Common myeloid progenitor, CD34-positive (primary cell): Measurements from ENCODE around the gene LDLR.

Source experiments
- CTCF ChIA-PET: fragments of 350-600 bp; sonication (Branson Sonifier 250); formaldehyde crosslinking; loops from one replicate; lab custom pipeline; 2021; ENCODE audit warnings: antibody characterized with exemption; lab: Charles Lee
- POLR2A ChIA-PET: fragments of 350-600 bp; sonication (Branson Sonifier 250); formaldehyde crosslinking; loops from one replicate; lab custom pipeline; 2021; ENCODE audit warnings: antibody characterized with exemption; lab: Charles Lee
- DNase-seq, 3 donors: peaks; one replicate each; pipeline versions ENCODE4 v3.0.0 to v3.0.0-alpha.2; 2013
- H3K27ac ChIP-seq, 2 experiments: 1 replicate in 1 of 2; 2 replicates in 1 of 2; pipeline ENCODE4 v1.7.0; 2013; ENCODE audit warnings: inconsistent platforms in 2 of 2, low read length in 2 of 2, mild to moderate bottlenecking in 2 of 2, low read depth in 1 of 2, moderate library complexity in 1 of 2; ENCODE audit not compliant: severe bottlenecking in 2 of 2, insufficient read depth in 1 of 2, poor library complexity in 1 of 2
- H3K27me3 ChIP-seq, 5 experiments: replicated peaks in 2 of 5; 1 replicate in 3 of 5; 2 replicates in 2 of 5; pipeline versions ENCODE4 v1.6.1 to v1.7.0; 2013; ENCODE audit warnings: low read length in 4 of 5, mild to moderate bottlenecking in 2 of 5, moderate library complexity in 2 of 5, inconsistent platforms in 1 of 5; ENCODE audit not compliant: insufficient read depth in 5 of 5, control insufficient read depth in 4 of 5
- H3K36me3 ChIP-seq, 4 experiments: 1 replicate in 2 of 4; 2 replicates in 2 of 4; pipeline versions ENCODE4 v1.6.1 to v1.7.0; 2013; ENCODE audit warnings: low read length in 3 of 4, control low read depth in 1 of 4, mild to moderate bottlenecking in 1 of 4; ENCODE audit not compliant: control insufficient read depth in 4 of 4, insufficient read depth in 4 of 4
- H3K4me1 ChIP-seq, 4 experiments: 1 replicate in 3 of 4; 2 replicates in 1 of 4; pipeline versions ENCODE4 v1.6.1 to v1.7.1; 2013; ENCODE audit warnings: low read length in 3 of 4, mild to moderate bottlenecking in 3 of 4, control low read depth in 1 of 4, inconsistent platforms in 1 of 4, moderate library complexity in 1 of 4; ENCODE audit not compliant: control insufficient read depth in 4 of 4, insufficient read depth in 4 of 4; ENCODE audit errors: control extremely low read depth in 1 of 4
- H3K4me3 ChIP-seq, 7 experiments: 1 replicate in 4 of 7; 2 replicates in 3 of 7; pipeline versions ENCODE4 v1.5.1 to v1.7.0; 2013; ENCODE audit warnings: mild to moderate bottlenecking in 7 of 7, low read length in 6 of 7, moderate library complexity in 6 of 7, inconsistent platforms in 2 of 7, low read depth in 2 of 7, control low read depth in 1 of 7; ENCODE audit not compliant: insufficient read depth in 4 of 7, control insufficient read depth in 1 of 7; ENCODE audit errors: extremely low read depth in 1 of 7
- H3K9me3 ChIP-seq, 5 experiments: 1 replicate in 4 of 5; 2 replicates in 1 of 5; pipeline versions ENCODE4 v1.6.1 to v1.7.1; 2013; ENCODE audit warnings: low read length in 4 of 5, mild to moderate bottlenecking in 2 of 5, inconsistent platforms in 1 of 5, low read depth in 1 of 5, moderate library complexity in 1 of 5; ENCODE audit not compliant: control insufficient read depth in 4 of 5, insufficient read depth in 2 of 5; ENCODE audit errors: control extremely low read depth in 1 of 5
- WGBS: methylation state at CpG from one replicate; pipeline ENCODE4 v1.1.5; 2013; ENCODE audit not compliant: insufficient coverage; 5-methylcytosine and 5-hydroxymethylcytosine counted together

LDLR gene

DNA sequence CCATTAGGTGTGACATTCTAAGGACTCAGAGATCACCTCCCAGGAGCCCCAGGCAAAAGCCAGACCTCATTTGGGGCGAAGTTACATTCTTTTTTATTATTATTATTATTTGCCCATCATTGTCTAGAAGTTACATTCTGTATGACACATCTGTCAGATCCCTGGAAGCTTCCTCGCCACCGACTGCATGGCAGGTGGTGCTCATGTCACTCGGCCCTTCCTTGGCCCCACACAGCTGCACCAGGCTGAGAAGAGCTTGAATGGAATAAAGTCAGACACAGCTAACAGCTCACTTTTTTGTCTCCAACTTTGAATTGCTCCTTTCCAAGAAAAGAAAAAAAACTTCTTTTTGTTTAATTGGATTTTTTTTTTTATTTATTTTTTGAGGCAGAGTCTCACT is 41.4 kb upstream of the LDLR start:
- ChIA-PET CTCF (interaction anchor here (1.3 kb wide), 1 partner anchor 18 kb away, joined by 3 read pairs; no protein-coding TSS in a partner anchor), POLR2A (interaction anchor here (0.6 kb wide), 2 partner anchors 44 to 88 kb away, joined by 3 read pairs; no protein-coding TSS in a partner anchor)
- no peaks in the 10 kb centered on the region for H3K9me3 ChIP-seq
- no peak overlapping the region for H3K27ac ChIP-seq
- peaks cover 0 to 15% (median 13%) of the 10 kb centered on the region in 4 experiments for H3K4me1 ChIP-seq
- 100% methylated on average over 3 of the region's 4 CpGs for WGBS
- H3K36me3 ChIP-seq: peaks cover 2 to 60% (median 34%) of the 10 kb centered on the region in 4 experiments
- DNase-seq: no peak
- no peak overlapping the region for H3K4me3 ChIP-seq
- no peaks in the 10 kb centered on the region for H3K27me3 ChIP-seq

DNA sequence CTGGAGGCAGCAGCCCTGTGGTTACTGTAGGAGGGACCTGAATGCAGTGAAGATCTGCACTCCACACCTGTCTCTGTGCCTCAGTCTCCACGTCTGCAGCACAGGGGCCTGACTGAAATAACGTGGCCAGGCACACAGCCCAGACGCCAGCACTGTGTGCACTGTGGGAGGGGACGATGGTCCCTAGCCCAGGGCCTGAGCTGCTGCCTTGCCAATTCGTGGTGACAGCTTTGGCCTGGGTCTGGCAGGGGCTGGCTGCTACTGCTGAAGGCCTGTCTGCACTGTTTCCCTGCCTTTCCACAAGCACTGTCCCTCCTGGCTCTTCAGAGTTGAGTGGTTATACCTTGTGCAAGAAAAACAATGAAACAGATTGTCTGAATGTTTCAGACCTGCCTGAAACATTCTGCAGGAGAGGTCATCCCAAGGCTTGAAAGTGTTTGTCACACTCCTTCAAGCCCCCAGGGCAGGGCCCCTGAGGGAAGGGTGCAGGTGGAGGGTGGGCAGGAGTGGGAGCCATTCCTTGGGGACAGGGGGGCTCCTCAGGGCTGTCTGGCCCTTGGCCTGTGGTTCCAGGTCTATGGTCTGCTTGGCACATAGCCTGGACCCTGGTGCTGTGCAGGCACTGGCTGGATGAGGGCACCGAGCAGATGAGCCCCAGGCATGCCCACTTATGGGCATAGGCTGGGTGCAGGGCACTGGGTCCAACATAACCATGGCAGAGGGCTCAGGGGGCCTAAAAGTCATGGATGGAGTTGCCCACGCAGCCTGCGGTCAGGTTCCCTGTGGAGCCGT is 38.7 kb upstream of the LDLR start:
- POLR2A ChIA-PET: no interaction called here

DNA sequence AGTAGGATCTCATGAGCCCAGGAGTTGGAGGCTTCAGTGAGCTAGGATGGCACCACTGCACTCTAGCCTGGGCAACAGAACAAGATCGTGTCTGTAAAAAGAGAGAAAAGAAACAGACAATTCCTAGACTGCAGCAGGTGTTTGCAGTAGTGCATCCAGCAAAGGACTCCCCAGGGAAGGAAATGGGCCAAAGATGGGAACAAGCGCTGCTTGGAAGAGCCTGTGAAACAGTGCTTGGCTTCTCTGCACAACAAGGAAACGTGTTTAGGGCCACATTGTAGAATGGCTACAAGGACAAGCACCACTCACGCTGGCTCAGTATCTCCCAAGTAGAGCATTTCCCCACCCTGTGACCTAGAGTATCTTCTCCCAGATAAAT is 35.5 kb upstream of the LDLR start:
- no peak overlapping the region for H3K27ac ChIP-seq
- no peak overlapping the region for H3K4me3 ChIP-seq
- peaks cover 0 to 9% (median 8%) of the 10 kb centered on the region in 4 experiments for H3K4me1 ChIP-seq
- POLR2A ChIA-PET: no interaction called here
- DNase-seq: no peak
- WGBS: 92% methylated on average over 4 of the region's 4 CpGs
- CTCF ChIA-PET: no interaction called here
- peaks cover 7 to 66% (median 38%) of the 10 kb centered on the region in 4 experiments for H3K36me3 ChIP-seq
- H3K27me3 ChIP-seq: no peaks in the 10 kb centered on the region
- H3K9me3 ChIP-seq: no peaks in the 10 kb centered on the region

More for the DNA sequence above, 38.7 kb upstream of the LDLR start:
- peaks cover 2 to 61% (median 33%) of the 10 kb centered on the region in 4 experiments for H3K36me3 ChIP-seq
- no peak overlapping the region for H3K27ac ChIP-seq
- DNase-seq: no peak
- CTCF ChIA-PET: interaction anchor here (1.0 to 1.2 kb wide), 2 partner anchors 15 to 51 kb away, joined by 3 to 5 read pairs; no protein-coding TSS in a partner anchor
- H3K9me3 ChIP-seq: no peaks in the 10 kb centered on the region
- no peaks in the 10 kb centered on the region for H3K27me3 ChIP-seq
- H3K4me1 ChIP-seq: peaks cover 0 to 15% (median 13%) of the 10 kb centered on the region in 4 experiments
- 96% methylated on average over 6 of the region's 9 CpGs for WGBS
- no peak overlapping the region for H3K4me3 ChIP-seq

DNA sequence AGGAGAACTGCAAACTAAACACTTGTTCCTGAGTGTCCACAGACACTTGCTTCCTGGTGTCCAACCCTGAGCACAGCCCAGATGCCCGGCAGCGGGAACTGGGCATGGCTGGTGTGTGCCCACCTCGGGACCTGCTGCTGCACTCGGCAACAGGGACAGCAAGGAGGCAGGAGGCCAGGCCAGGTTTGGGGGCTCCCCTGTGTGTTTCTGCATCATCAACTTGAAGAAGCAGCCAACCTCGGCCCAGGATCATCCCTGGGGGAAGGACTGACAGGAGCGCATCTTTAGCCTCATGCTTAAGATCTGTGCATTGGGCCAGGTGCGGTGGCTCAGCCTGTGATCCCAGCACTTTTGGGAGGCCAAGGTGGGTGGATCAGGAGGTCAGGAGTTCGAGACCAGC is 35.1 kb upstream of the LDLR start:
- no peak for DNase-seq
- Histone ChIP-seq H3K4me3 (no peak overlapping the region), H3K36me3 (peaks cover 7 to 65% (median 38%) of the 10 kb centered on the region in 4 experiments), H3K4me1 (peaks cover 0 to 5% (median 4%) of the 10 kb centered on the region in 4 experiments), H3K9me3 (no peaks in the 10 kb centered on the region), H3K27me3 (no peaks in the 10 kb centered on the region), H3K27ac (no peak overlapping the region)
- WGBS: 98% methylated on average over 7 of the region's 8 CpGs
- CTCF ChIA-PET: no interaction called here
- POLR2A ChIA-PET: no interaction called here

DNA sequence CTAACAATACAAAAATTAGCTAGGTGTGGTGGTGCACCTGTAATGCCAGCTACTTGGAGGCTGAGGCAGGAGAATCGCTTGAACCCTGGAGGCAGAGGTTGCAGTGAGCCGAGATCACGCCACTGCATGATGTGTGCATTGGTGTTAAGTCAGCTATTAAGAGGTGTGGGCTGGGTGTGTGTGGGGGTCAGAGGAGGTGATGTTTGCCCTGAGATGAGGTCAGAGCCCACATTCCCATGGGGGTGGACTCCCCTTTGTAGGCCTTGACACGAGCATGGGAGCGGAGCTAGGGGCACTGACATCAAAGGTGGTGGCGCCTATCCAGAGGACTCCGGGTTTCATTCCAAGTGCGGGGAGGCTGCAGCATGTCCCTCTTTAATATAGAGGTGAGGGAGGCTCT is 34.6 kb upstream of the LDLR start:
- WGBS: 99% methylated on average over 8 of the region's 8 CpGs
- peaks cover 0 to under 1% (median under 1%) of the 10 kb centered on the region in 4 experiments for H3K4me1 ChIP-seq
- H3K36me3 ChIP-seq: peaks cover 7 to 66% (median 40%) of the 10 kb centered on the region in 4 experiments
- CTCF ChIA-PET: no interaction called here
- H3K27ac ChIP-seq: no peak overlapping the region
- no peak overlapping the region for H3K4me3 ChIP-seq
- no peaks in the 10 kb centered on the region for H3K9me3 ChIP-seq
- no peaks in the 10 kb centered on the region for H3K27me3 ChIP-seq
- POLR2A ChIA-PET: no interaction called here
- DNase-seq: no peak

DNA sequence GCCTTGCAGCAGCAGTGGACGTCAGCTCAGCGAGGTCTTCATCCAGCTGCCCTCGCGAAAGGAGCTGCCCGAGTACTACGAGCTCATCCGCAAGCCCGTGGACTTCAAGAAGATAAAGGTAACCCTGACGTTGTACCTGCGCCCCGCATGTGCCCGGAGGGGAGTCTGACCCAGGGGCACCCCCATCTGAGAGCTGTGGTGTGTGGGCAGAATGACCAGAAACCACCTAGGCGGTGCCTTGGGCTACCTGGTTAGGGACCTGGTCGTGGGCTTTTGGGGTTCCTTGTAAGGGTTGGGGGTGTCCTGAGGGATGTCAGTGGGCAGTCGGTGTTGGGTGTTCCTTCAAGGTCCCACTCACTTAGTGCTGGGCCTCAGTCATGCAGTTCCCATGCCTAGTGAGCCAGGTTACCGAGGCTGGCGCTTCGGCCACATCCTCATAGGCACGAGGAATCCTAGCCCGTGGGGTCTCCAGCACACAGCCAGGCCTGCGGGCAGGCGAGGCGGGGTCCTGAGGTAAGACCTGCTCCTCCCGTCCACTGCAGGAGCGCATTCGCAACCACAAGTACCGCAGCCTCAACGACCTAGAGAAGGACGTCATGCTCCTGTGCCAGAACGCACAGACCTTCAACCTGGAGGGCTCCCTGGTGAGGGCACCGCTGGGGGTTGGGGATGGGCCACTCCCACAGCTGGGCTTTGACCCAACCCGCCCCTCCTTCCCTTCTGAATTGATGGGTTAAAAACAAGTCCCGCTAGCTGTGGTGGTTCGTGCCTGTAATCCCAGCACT is 30.8 kb upstream of the LDLR start:
- no peak overlapping the region for H3K4me3 ChIP-seq
- no peak for DNase-seq
- no peaks in the 10 kb centered on the region for H3K4me1 ChIP-seq
- H3K36me3 ChIP-seq: peaks cover 9 to 72% (median 47%) of the 10 kb centered on the region in 4 experiments
- no peaks in the 10 kb centered on the region for H3K9me3 ChIP-seq
- H3K27me3 ChIP-seq: no peaks in the 10 kb centered on the region
- ChIA-PET CTCF (interaction anchor here (0.7 kb wide), 1 partner anchor 9 kb away, joined by 5 read pairs; no protein-coding TSS in a partner anchor), POLR2A (interaction anchor here (0.6 kb wide), 1 partner anchor 122 kb away, joined by 3 read pairs; no protein-coding TSS in a partner anchor)
- no peak overlapping the region for H3K27ac ChIP-seq
- WGBS: 97% methylated on average over 33 of the region's 34 CpGs
